Urinary bladder (tissue), 4 donors: ENCODE data around the gene CELF2. TPM values are rescaled to one million over a fixed set of nuclear protein-coding genes. Genes with fewer than 3 reads are reported as not detected.

Source experiments
- DNase-seq: peaks from one replicate; pipeline ENCODE4 v3.0.0-alpha.2; 2015; ENCODE audit errors: extremely low spot score
- H3K27ac ChIP-seq: one replicate; pipeline ENCODE4 v1.5.1; 2013; ENCODE audit warnings: low read depth, mild to moderate bottlenecking, moderate library complexity
- H3K36me3 ChIP-seq: one replicate; pipeline ENCODE4 v1.6.1; 2013; ENCODE audit warnings: mild to moderate bottlenecking, moderate library complexity; ENCODE audit not compliant: insufficient read depth
- H3K4me1 ChIP-seq: one replicate; pipeline ENCODE4 v1.6.1; 2013; ENCODE audit warnings: mild to moderate bottlenecking, moderate library complexity; ENCODE audit not compliant: insufficient read depth
- H3K4me3 ChIP-seq: one replicate; pipeline ENCODE4 v1.5.1; 2013; ENCODE audit warnings: low read depth, low read length
- WGBS: extraction: QIAGEN DNeasy Blood & Tissue Kit; methylation state at CpG from one replicate; pipeline ENCODE4 v1.1.7; 2013; 5-methylcytosine and 5-hydroxymethylcytosine counted together
- polyA plus RNA-seq: library from polyadenylated mRNA; stranded (reverse); fragments of 200-250 nt; gene quantifications from one replicate; pipeline ENCODE4 v1.2.3, GENCODE V29; 2013
- total RNA-seq: library from RNA; depleted of rRNA; stranded (reverse); fragments of >200 nt; gene quantifications from one replicate; pipeline ENCODE4 v1.2.3, GENCODE V29; 2014
- donor health status: healthy with polysubstance abuse.
- donor health status: healthy.

The CELF2 gene
- total and polyA plus RNA-seq, 2 donors = 40.1 to 52.7 TPM

- H3K36me3 ChIP-seq = no peaks in the 10 kb centered on the region
- no peak for DNase-seq
- WGBS = 81% methylated on average over 2 of the region's 2 CpGs
- no peak overlapping the region for H3K27ac ChIP-seq
- no peak overlapping the region for H3K4me3 ChIP-seq
- no peaks in the 10 kb centered on the region for H3K4me1 ChIP-seq
These were observed 118.0 kb downstream of the CELF2 start for GRCh38 chr10:11135709-11136108.

DNA sequence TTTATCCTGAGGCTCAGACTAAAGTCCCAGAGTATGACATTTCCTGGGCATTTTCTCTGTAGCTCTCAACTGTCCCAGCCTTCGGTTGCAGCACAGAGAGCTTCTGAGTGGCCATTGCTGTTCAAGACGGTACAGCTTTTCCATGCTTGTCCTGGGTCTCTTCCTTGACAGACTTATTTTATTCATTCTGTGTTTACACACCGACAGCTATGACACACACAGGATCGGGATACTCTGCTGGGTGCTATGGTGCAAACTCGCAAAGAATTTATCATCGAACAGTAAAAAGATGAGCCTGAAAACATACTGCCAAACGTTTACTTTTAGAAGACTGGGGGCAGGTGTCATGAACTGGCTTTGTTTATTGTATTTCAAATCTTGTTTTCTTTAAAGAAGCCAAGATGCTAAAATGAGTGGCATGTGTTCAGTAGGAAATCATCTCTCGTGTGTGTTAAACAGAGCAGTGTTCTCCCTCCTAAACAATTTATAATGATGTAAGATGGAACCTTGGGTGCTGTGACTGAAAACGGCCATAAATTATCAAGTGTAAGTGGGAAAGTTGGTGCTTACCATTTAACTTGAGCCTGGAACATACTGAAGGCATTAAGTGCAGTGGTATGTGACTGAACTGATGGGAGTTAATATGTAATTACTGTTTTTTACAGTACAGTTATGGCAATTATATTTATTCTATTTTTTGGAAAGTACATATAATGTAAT is 120.8 kb downstream of the CELF2 start:
- WGBS = 60% methylated on average over 9 of the region's 9 CpGs
- DNase-seq = no peak

DNA sequence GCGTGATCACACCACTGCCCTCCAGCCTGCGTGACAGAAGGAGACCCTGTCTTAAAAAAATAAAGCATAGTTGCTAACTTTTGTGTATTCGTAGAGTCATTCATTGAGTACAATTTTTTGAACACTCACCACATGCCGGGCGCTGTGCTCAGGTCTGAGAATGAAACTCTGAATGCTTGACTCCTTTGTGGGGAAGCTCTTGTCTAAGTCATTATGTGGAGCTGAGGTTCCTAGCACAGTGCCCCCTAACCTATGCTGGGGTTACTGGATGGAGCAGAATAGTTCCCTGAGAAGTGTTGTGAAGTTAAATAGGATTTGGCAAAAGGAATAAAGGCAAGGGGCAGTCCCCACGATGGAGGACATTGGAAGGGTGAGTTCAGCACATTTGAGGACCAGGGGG is 123.3 kb downstream of the CELF2 start:
- Histone ChIP-seq H3K27ac (no peak overlapping the region), H3K4me3 (no peak overlapping the region), H3K4me1 (no peaks in the 10 kb centered on the region), H3K36me3 (no peaks in the 10 kb centered on the region)
- 91% methylated on average over 6 of the region's 6 CpGs for WGBS
- DNase-seq = no peak

More for the DNA sequence above, 120.8 kb downstream of the CELF2 start:
- Histone ChIP-seq H3K27ac (no peak overlapping the region), H3K4me3 (no peak overlapping the region), H3K36me3 (no peaks in the 10 kb centered on the region), H3K4me1 (no peaks in the 10 kb centered on the region)

GRCh38 chr10:11141571-11142091 is 124.0 kb downstream of the CELF2 start:
- no peaks in the 10 kb centered on the region for H3K4me1 ChIP-seq
- 74% methylated on average over 3 of the region's 3 CpGs for WGBS
- DNase-seq = no peak
- H3K36me3 ChIP-seq = no peaks in the 10 kb centered on the region
- no peak overlapping the region for H3K4me3 ChIP-seq
- H3K27ac ChIP-seq = no peak overlapping the region

DNA sequence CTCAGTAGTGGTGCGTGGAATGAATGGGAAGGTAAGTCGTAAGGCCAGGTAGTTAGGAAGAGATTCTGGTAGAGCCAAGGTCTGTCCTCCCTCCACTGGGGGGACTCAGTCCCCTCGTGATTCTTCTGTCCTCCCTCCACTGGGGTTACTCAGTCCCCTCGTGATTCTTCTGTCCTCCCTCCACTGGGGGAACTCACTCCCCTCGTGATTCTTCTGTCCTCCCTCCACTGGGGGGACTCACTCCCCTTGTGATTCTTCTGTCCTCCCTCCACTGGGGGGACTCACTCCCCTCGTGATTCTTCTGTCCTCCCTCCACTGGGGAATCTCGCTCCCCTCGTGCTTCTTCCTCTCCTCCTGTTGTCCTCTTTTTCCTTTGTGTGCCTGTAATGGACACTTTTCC is 125.1 kb downstream of the CELF2 start:
- Histone ChIP-seq H3K36me3 (no peaks in the 10 kb centered on the region), H3K27ac (no peak overlapping the region), H3K4me1 (no peaks in the 10 kb centered on the region), H3K4me3 (no peak overlapping the region)
- 94% methylated on average over 8 of the region's 8 CpGs for WGBS
- DNase-seq = no peak

DNA sequence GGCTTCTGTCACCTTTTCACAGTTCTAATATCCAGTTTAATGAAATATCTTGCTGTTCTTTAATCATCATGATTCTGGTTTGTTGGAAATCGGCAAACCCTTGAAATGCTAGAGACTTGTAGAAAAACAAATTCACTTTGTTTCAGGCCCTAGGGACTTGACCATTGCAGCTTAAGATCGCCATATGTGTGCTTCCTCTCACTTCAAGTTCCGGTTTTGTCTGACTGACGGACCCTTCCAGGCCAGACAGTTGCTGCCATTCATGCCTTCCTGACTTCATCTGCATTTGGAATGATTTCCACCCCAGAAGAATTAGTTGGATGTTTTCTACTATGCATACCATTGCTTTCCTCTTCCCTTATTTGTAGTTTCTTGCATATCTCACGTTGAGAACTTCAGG is 125.6 kb downstream of the CELF2 start:
- H3K4me1 ChIP-seq = no peaks in the 10 kb centered on the region
- H3K36me3 ChIP-seq = no peaks in the 10 kb centered on the region
- WGBS = 92% methylated on average over 5 of the region's 5 CpGs
- no peak overlapping the region for H3K27ac ChIP-seq
- no peak overlapping the region for H3K4me3 ChIP-seq
- DNase-seq = no peak

- Histone ChIP-seq H3K36me3 (no peaks in the 10 kb centered on the region), H3K4me1 (no peaks in the 10 kb centered on the region), H3K27ac (no peak overlapping the region), H3K4me3 (no peak overlapping the region)
- no peak for DNase-seq
- WGBS = 69% methylated on average over 11 of the region's 11 CpGs
These were observed 127.2 kb downstream of the CELF2 start for GRCh38 chr10:11144626-11145494.

GRCh38 chr10:11145495-11145855 is 127.8 kb downstream of the CELF2 start:
- DNase-seq = no peak
- H3K36me3 ChIP-seq = no peaks in the 10 kb centered on the region
- H3K4me1 ChIP-seq = no peaks in the 10 kb centered on the region
- 27% methylated on average over 3 of the region's 3 CpGs for WGBS
- H3K4me3 ChIP-seq = no peak overlapping the region
- no peak overlapping the region for H3K27ac ChIP-seq

GRCh38 chr10:11146402-11147171 is 128.9 kb downstream of the CELF2 start:
- DNase-seq = no peak
- WGBS = 55% methylated on average over 6 of the region's 6 CpGs
- Histone ChIP-seq H3K4me1 (no peaks in the 10 kb centered on the region), H3K36me3 (no peaks in the 10 kb centered on the region), H3K4me3 (no peak overlapping the region), H3K27ac (no peak overlapping the region)

GRCh38 chr10:11147722-11148121 is 130.1 kb downstream of the CELF2 start:
- no peak for DNase-seq
- WGBS = 86% methylated on average over 9 of the region's 9 CpGs
- Histone ChIP-seq H3K4me3 (no peak overlapping the region), H3K36me3 (no peaks in the 10 kb centered on the region), H3K27ac (no peak overlapping the region), H3K4me1 (no peaks in the 10 kb centered on the region)

GRCh38 chr10:11148142-11149028 is 130.7 kb downstream of the CELF2 start:
- 89% methylated on average over 10 of the region's 10 CpGs for WGBS
- no peaks in the 10 kb centered on the region for H3K36me3 ChIP-seq
- H3K4me1 ChIP-seq = no peaks in the 10 kb centered on the region
- H3K27ac ChIP-seq = no peak overlapping the region
- H3K4me3 ChIP-seq = no peak overlapping the region
- DNase-seq = no peak

- H3K27ac ChIP-seq = no peak overlapping the region
- H3K4me3 ChIP-seq = no peak overlapping the region
- no peaks in the 10 kb centered on the region for H3K4me1 ChIP-seq
- DNase-seq = no peak
- no peaks in the 10 kb centered on the region for H3K36me3 ChIP-seq
- 71% methylated on average over 3 of the region's 3 CpGs for WGBS
These were observed 132.1 kb downstream of the CELF2 start for GRCh38 chr10:11149807-11150141.

DNA sequence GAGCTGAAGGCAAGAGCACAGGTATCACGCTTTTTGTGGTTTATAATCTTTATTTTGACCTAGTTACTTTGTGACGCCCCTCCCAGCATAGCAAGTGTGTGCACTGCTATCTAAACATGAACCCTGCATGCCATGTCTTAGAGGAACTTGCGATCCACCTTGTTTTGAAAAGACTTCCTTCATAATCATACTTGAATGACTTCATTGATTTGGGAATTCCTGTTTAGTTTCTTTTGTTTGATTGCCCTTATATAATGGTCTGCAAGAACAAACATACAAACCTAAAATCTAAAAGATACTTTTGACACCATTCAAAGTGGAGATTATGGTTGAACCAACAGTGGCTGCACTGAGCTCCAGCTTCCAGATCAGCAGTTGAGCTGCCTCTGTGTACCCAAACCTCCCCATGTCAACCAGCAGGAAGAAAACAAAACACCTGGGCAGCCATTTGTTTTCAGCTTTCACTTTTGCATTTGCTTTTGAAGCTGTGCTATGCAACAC is 132.6 kb downstream of the CELF2 start:
- no peak for DNase-seq
- no peak overlapping the region for H3K27ac ChIP-seq
- H3K4me3 ChIP-seq = no peak overlapping the region
- WGBS = 79% methylated on average over 3 of the region's 3 CpGs
- no peaks in the 10 kb centered on the region for H3K36me3 ChIP-seq
- no peaks in the 10 kb centered on the region for H3K4me1 ChIP-seq
